C4-2B (cell line): ENCODE data around the gene ISG20.

Experiments used
- H3K27ac ChIP-seq: fragments of 450-650 bp; 2 replicates; pipeline ENCODE4 v1.5.1; 2017
- CTCF ChIP-seq: fragments of 450-650 bp; conservative IDR thresholded peaks from 2 replicates; pipeline ENCODE4 v1.5.1; 2017; ENCODE audit warnings: mild to moderate bottlenecking
- ZFX ChIP-seq: fragments of 450-650 bp; IDR thresholded peaks from 2 replicates; pipeline ENCODE4 v1.6.1; 2017

Gene ISG20

GRCh38 chr15:88624156-88624970, 14.5 kb upstream of the ISG20 start:
- no peak for TF ChIP-seq CTCF
- no peak for TF ChIP-seq ZFX
- H3K27ac ChIP-seq = peak overlapping the region; percentile 95

- H3K27ac ChIP-seq = peak overlapping the region; percentile 95
- TF ChIP-seq ZFX = no peak
- no peak for TF ChIP-seq CTCF
Observed at GRCh38 chr15:88624971-88625490, 13.8 kb upstream of the ISG20 start.

- no peak overlapping the region for H3K27ac ChIP-seq
- TF ChIP-seq CTCF = no peak
- no peak for TF ChIP-seq ZFX
Observed at GRCh38 chr15:88625943-88626741, 12.7 kb upstream of the ISG20 start.

- no peak overlapping the region for H3K27ac ChIP-seq
- no peak for TF ChIP-seq ZFX
Observed at GRCh38 chr15:88627463-88627862, 11.4 kb upstream of the ISG20 start.

GRCh38 chr15:88628018-88628654, 10.7 kb upstream of the ISG20 start:
- H3K27ac ChIP-seq = no peak overlapping the region
- TF ChIP-seq CTCF = no peak
- TF ChIP-seq ZFX = no peak

- TF ChIP-seq CTCF (no peak), ZFX (no peak)
- H3K27ac ChIP-seq = no peak overlapping the region
Observed at GRCh38 chr15:88629071-88629470, 9.7 kb upstream of the ISG20 start.

- peak overlapping the region; percentile 48 for H3K27ac ChIP-seq
- TF ChIP-seq CTCF (no peak), ZFX (no peak)
Observed at GRCh38 chr15:88630141-88630721, 8.6 kb upstream of the ISG20 start.
